COR-L47 (cell line): ENCODE results near the gene CFAP77.

Experiments
- DNase-seq: peaks from one replicate; lab custom pipeline; 2025; lab: John Stamatoyannopoulos, UW

CFAP77 gene

GRCh38 chr9:132408521-132408920 lies 1.5 kb upstream of the CFAP77 start:
- DNase-seq = no peak

GRCh38 chr9:132410642-132411041 lies 631 bp downstream of the CFAP77 start:
- no peak for DNase-seq

DNA sequence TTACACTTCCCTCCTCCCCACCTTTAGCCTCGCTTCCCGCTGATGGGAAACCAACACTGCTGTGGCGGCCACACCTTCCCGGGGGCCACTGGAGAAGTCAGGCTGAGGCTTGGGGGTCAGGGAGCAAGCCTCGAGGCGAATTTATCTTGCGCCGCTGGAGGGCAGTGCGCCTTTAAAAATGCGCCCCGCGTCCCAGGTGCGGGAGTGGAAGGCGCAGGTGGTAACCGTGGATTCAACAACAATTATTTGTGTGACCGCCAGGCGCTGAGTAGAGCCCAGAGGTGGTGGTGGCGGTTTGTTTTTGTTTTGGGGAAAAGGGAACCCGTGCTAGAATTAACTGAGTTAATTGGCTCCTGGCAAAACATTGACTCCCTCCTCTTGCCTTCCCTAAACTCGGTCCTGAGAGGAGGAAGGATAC lies 1.1 kb downstream of the CFAP77 start:
- peak; percentile 90 for DNase-seq

GRCh38 chr9:132412089-132412488 lies 2.1 kb downstream of the CFAP77 start:
- DNase-seq = no peak

DNA sequence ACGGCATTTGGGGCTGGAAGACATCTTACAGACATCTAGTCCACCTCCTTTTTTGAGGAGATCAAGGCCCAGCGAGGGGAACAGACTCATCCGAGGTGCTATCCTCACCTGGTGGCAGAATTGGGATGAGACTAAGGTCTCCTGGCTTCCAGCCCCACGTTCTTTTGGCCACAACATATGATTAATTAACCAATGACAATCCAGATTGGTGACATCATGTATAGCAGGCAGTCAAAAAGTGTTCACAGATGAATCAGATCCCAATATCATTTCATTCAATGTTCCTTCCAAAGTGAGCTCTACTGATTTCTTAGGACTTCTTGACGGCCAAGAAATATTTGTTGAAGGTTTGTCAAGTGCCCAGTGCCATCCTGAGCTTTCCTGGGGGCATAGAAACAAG lies 3.9 kb downstream of the CFAP77 start:
- DNase-seq = no peak

DNA sequence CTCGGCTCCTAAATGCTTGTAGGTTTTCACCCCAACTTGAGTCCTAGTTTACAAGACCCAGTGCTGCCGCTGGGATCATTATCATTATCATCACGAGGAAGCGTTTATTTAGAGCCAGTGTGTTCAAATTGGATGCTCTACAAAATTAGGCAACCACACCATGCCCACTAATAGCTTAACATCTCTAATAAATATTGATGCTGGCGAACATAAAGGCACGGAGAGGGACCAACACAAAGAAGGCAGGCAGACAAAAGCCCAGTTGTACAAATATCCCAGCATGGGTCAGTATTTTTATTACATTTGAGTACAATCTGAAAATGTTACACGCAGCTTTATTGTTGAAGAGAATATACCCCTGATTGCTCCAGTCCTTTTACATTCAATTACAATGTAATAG lies 4.7 kb downstream of the CFAP77 start:
- DNase-seq = peak; percentile 31

- no peak for DNase-seq
Measured at GRCh38 chr9:132415181-132415580, 5.2 kb downstream of the CFAP77 start.

- no peak for DNase-seq
Measured at GRCh38 chr9:132418726-132419363, 8.8 kb downstream of the CFAP77 start.

- DNase-seq = no peak
Measured at GRCh38 chr9:132422574-132422973, 12.6 kb downstream of the CFAP77 start.

DNA sequence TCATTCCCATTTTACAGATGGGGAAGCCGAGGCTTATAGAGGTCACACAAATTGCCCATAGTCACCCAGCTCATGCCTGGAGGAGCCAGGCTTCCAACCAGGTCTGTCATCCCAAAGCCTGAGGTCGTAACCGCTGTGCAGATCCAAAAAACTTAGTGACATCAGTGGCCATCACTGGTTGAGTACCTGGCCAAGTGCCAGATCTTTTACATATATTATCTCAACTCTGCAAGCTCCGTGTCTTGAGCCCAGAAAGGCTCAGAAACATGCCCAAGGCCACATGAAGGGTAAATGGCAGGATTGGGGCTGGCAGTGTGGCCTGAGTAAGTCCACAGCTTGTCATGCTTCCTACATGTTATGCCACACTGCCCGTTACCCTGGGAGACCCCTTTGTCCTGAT lies 13.5 kb downstream of the CFAP77 start:
- no peak for DNase-seq

- DNase-seq = no peak
Measured at GRCh38 chr9:132424857-132425674, 15.1 kb downstream of the CFAP77 start.

- DNase-seq = no peak
Measured at GRCh38 chr9:132425675-132426062, 15.7 kb downstream of the CFAP77 start.

GRCh38 chr9:132426639-132427414 lies 16.8 kb downstream of the CFAP77 start:
- no peak for DNase-seq

DNA sequence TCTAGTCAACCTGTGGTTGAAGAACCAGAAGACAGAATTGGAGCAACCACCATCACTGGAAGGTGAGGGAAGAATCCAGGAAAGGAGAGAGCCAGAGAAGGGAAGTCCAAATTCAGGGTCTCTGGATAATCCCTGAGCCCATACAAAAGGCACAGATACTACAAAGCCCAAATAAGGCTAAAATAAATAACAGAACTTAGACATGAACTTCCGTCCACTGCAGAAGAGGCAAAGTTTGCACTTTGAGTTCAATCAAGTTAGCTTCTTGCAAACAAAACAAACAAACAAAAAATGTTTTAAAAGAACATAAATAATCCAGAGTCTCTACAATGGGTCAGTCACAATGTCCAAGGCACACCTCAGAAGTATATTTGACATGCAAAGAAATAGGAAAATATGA lies 21.0 kb downstream of the CFAP77 start:
- no peak for DNase-seq

GRCh38 chr9:132434881-132435280 lies 24.9 kb downstream of the CFAP77 start:
- DNase-seq = no peak

GRCh38 chr9:132439153-132439552 lies 29.1 kb downstream of the CFAP77 start:
- no peak for DNase-seq

DNA sequence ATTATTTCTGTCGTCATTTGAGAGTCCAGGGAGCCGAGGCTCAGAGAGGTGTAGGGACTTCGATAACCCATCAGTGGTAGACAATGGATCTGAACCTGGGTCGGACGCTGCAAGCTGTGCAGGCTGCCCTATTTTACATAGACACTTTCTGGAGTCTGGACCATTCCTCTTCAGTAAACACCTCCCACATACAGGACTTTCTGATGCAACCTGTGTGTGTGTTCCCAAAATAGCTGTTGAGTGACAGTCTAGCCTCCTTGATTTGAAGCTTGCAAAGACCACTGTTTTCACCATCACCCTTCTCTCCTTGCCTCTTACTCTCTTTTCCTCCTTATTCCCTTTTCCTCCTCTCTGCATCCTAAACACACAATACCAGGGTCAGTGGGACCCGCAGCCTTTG lies 30.7 kb downstream of the CFAP77 start:
- no peak for DNase-seq

GRCh38 chr9:132441404-132441803 lies 31.4 kb downstream of the CFAP77 start:
- DNase-seq = no peak

- DNase-seq = peak; percentile 69
Measured at GRCh38 chr9:132443951-132444607, 34.1 kb downstream of the CFAP77 start.

DNA sequence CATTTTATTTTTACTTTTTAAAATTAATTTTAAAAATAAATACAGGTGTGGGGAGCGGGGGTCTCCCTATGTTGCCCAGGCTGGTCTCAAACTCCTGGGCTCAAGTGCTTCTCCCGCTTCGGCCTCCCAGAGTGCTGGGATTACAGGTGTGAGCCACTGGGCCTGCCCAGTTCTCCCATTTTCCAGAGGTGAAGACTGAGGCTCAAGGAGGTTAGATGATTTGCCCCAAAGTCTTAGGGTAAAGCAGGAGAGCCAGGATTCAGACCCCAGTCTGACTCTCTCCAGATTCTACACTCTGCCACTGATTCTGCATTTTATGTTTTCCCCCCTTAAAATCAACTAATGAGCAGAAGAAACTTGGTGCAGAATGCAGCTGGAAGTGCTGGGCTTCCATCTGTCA lies 36.9 kb downstream of the CFAP77 start:
- no peak for DNase-seq

GRCh38 chr9:132447346-132447745 lies 37.3 kb downstream of the CFAP77 start:
- DNase-seq = no peak

- DNase-seq = no peak
Measured at GRCh38 chr9:132447902-132448301, 37.9 kb downstream of the CFAP77 start.
